Body of pancreas (tissue), 4 donors: ENCODE measurements around the gene ADPRHL1. TPM values are rescaled to one million over a fixed set of nuclear protein-coding genes. Genes with fewer than 3 reads are reported as not detected.
"Not testable (repeated sequence)": the region's sequence is repeated elsewhere in the genome, so short reads cannot be mapped to it uniquely, and the experiment has no call there.

ENCODE experiments used
- ATAC-seq: fragments of 150-250 bp; one replicate; pipeline ENCODE4 v1.9.1; 2016
- DNase-seq, 4 donors: peaks; one replicate each; pipeline ENCODE4 v3.0.0-alpha.2; 2019
- H3K27ac ChIP-seq, 4 donors: fragments of 200-600 bp; sonication (generic); 1 replicate in 3 of 4; 2 replicates in 1 of 4; pipeline versions ENCODE4 v1.5.1 to v1.6.1; 2016 to 2019; ENCODE audit warnings: mild to moderate bottlenecking in 1 of 4, mixed read lengths in 1 of 4, moderate library complexity in 1 of 4
- H3K27me3 ChIP-seq, 2 donors: fragments of 200-600 bp; sonication (generic); one replicate each; pipeline ENCODE4 v1.6.0; 2016; ENCODE audit warnings: mild to moderate bottlenecking in 1 of 2
- H3K36me3 ChIP-seq, 2 donors: fragments of 200-600 bp; sonication (generic); replicated peaks in 1 of 2; 2 replicates each; pipeline ENCODE4 v1.5.1; 2016; ENCODE audit warnings: low read depth in 2 of 2; ENCODE audit not compliant: insufficient read depth in 1 of 2
- H3K4me1 ChIP-seq: fragments of 200-600 bp; sonication (generic); one replicate; pipeline ENCODE4 v1.6.0; 2016
- H3K4me3 ChIP-seq, 2 donors: fragments of 200-600 bp; sonication (generic); 1 replicate in 1 of 2; 2 replicates in 1 of 2; pipeline ENCODE4 v1.5.1; 2016 to 2019
- H3K9me3 ChIP-seq, 3 donors: fragments of 200-600 bp; sonication (generic); 1 replicate in 2 of 3; 2 replicates in 1 of 3; pipeline ENCODE4 v1.5.1; 2016
- CTCF ChIP-seq, 7 experiments: fragments of 450-650 bp in 4 of 7; fragments of 200-600 bp in 3 of 7; sonication (generic) in 3 of 7; IDR thresholded peaks; one replicate each; pipeline ENCODE4 v1.5.1; 2016 to 2019; ENCODE audit warnings: antibody characterized with exemption in 7 of 7
- POLR2A ChIP-seq, 3 donors: fragments of 450-650 bp; IDR thresholded peaks; one replicate each; pipeline ENCODE4 v1.6.1; 2016; ENCODE audit warnings: antibody characterized with exemption in 3 of 3, mild to moderate bottlenecking in 2 of 3
- WGBS, 2 donors: methylation state at CpG; one replicate each; pipeline ENCODE4 v1.1.5; 2017; 5-methylcytosine and 5-hydroxymethylcytosine counted together
- intact Hi-C: fragments of 100-400 bp; cut with DNase I; formaldehyde crosslinking; loops from one replicate; pipeline ENCODE4 v1.15.1; 2023
- total RNA-seq, 2 donors: library from RNA; depleted of rRNA; stranded (reverse); fragments of >200 nt; gene quantifications; one replicate each; pipeline ENCODE4 v1.1.0, GENCODE V29; 2016

ADPRHL1 gene
- total RNA-seq, 2 donors from 2014 or later, result 6.0 to 15.8 TPM

GRCh38 chr13:113373811-113374485 lies 79.3 kb downstream of the ADPRHL1 start:
- no peaks in the 10 kb centered on the region for H3K4me1 ChIP-seq
- H3K9me3 ChIP-seq, result no peaks in the 10 kb centered on the region
- ATAC-seq, result no peak
- H3K27me3 ChIP-seq, result no peaks in the 10 kb centered on the region
- no peak for DNase-seq
- intact Hi-C loops, result no loop called here
- H3K4me3 ChIP-seq, result no peak overlapping the region
- WGBS, 2 donors, result 69 to 78% methylated on average over 3 to 15 of the region's 20 CpGs
- no peak overlapping the region for H3K27ac ChIP-seq
- H3K36me3 ChIP-seq, result no peaks in the 10 kb centered on the region
- TF ChIP-seq POLR2A (IDR thresholded peaks at IDR 0.05) (no peak), CTCF (IDR thresholded peaks at IDR 0.05) (no peak)

- H3K27me3 ChIP-seq, H3K36me3 ChIP-seq, DNase-seq, ATAC-seq, H3K27ac ChIP-seq, intact Hi-C loops, H3K9me3 ChIP-seq, H3K4me3 ChIP-seq, H3K4me1 ChIP-seq: not testable (repeated sequence)
- WGBS, 2 donors, result 86 to 90% methylated on average over 3 of the region's 3 CpGs
Observed at GRCh38 chr13:113371701-113372100, 81.6 kb downstream of the ADPRHL1 start.

GRCh38 chr13:113371061-113371460 lies 82.2 kb downstream of the ADPRHL1 start:
- intact Hi-C loops, result no loop called here
- DNase-seq, result no peak
- Histone ChIP-seq H3K4me3 (no peak overlapping the region), H3K4me1 (no peaks in the 10 kb centered on the region), H3K36me3 (no peaks in the 10 kb centered on the region), H3K27ac (no peak overlapping the region), H3K9me3 (no peaks in the 10 kb centered on the region), H3K27me3 (no peaks in the 10 kb centered on the region)
- ATAC-seq, result no peak
- TF ChIP-seq CTCF (IDR thresholded peaks at IDR 0.05), result no peak
- 76 to 84% methylated on average over 8 to 13 of the region's 13 CpGs for WGBS, 2 donors

- intact Hi-C loops, result no loop called here
- Histone ChIP-seq H3K9me3 (no peaks in the 10 kb centered on the region), H3K36me3 (no peaks in the 10 kb centered on the region), H3K4me1 (peaks cover under 1% of the 10 kb centered on the region), H3K27me3 (no peaks in the 10 kb centered on the region), H3K4me3 (no peak overlapping the region), H3K27ac (no peak overlapping the region)
- WGBS, 2 donors, result 83 to 84% methylated on average over 9 to 10 of the region's 10 CpGs
- DNase-seq (no peak), ATAC-seq (no peak)
- TF ChIP-seq POLR2A (IDR thresholded peaks at IDR 0.05) (no peak), CTCF (IDR thresholded peaks at IDR 0.05) (no peak)
Observed at GRCh38 chr13:113369881-113370280, 83.4 kb downstream of the ADPRHL1 start.

- peaks cover 5% of the 10 kb centered on the region for H3K4me1 ChIP-seq
- H3K9me3 ChIP-seq, result no peaks in the 10 kb centered on the region
- intact Hi-C loops, result no loop called here
- DNase-seq (no peak), ATAC-seq (no peak)
- WGBS, 2 donors, result 79 to 89% methylated on average over 9 to 27 of the region's 29 CpGs
- H3K4me3 ChIP-seq, result no peak overlapping the region
- no peak overlapping the region for H3K27ac ChIP-seq
- TF ChIP-seq POLR2A (IDR thresholded peaks at IDR 0.05) (no peak), CTCF (IDR thresholded peaks at IDR 0.05) (no peak)
- H3K36me3 ChIP-seq, result no peaks in the 10 kb centered on the region
- H3K27me3 ChIP-seq, result no peaks in the 10 kb centered on the region
Observed at GRCh38 chr13:113369189-113369588, 84.1 kb downstream of the ADPRHL1 start.

- ATAC-seq, DNase-seq, H3K27me3 ChIP-seq, H3K27ac ChIP-seq, H3K36me3 ChIP-seq, H3K4me3 ChIP-seq, H3K4me1 ChIP-seq, intact Hi-C loops, H3K9me3 ChIP-seq: not testable (repeated sequence)
- 52 to 90% methylated on average over 3 to 6 of the region's 6 CpGs for WGBS, 2 donors
Observed at GRCh38 chr13:113368353-113368752, 84.9 kb downstream of the ADPRHL1 start.
